GM20000 (cell line): ENCODE data around the gene SLC25A39.

Source experiments
- DNase-seq: peaks from one replicate; pipeline ENCODE4 v3.0.0; 2012; ENCODE audit warnings: low spot score
- CTCF ChIP-seq: IDR thresholded peaks from 2 replicates; pipeline ENCODE4 v1.5.1; 2012; ENCODE audit warnings: mild to moderate bottlenecking, control low read depth; ENCODE audit errors: extremely low read depth, missing control alignments

Gene SLC25A39

GRCh38 chr17:44277976-44278375 lies 46.6 kb downstream of the SLC25A39 start:
- TF ChIP-seq CTCF: no peak
- no peak for DNase-seq

- no peak for DNase-seq
Observed at GRCh38 chr17:44273607-44274006, 51.0 kb downstream of the SLC25A39 start.

GRCh38 chr17:44272954-44273353 lies 51.7 kb downstream of the SLC25A39 start:
- DNase-seq: no peak
- TF ChIP-seq CTCF: no peak

More at GRCh38 chr17:44273607-44274006, 51.0 kb downstream of the SLC25A39 start:
- TF ChIP-seq CTCF: no peak

GRCh38 chr17:44272321-44272951 lies 52.2 kb downstream of the SLC25A39 start:
- no peak for TF ChIP-seq CTCF
- DNase-seq: no peak
